GM21423 (cell line): ENCODE results near the gene IL17RC.
"Not testable (repeated sequence)": the region's sequence is repeated elsewhere in the genome, so short reads cannot be mapped to it uniquely, and the experiment has no call there.

ENCODE experiments used
- ATAC-seq: cut with Tn5 transposase; IDR thresholded peaks from one replicate; pipeline ENCODE4 v1.9.1; 2021; ENCODE audit warnings: mild to moderate bottlenecking, moderate library complexity; ENCODE audit not compliant: unreplicated experiment

Gene IL17RC

GRCh38 chr3:9916734-9917680 lies at the start of gene IL17RC:
IL17RC (plus strand) TSS chr3:9917098; CDS start chr3:9917316, 218 bp downstream.
- ATAC-seq, result no peak

GRCh38 chr3:9867106-9867505 lies 49.8 kb upstream of the IL17RC start:
- ATAC-seq, result no peak

- ATAC-seq, result no peak
Measured at GRCh38 chr3:9869955-9870354, 46.9 kb upstream of the IL17RC start.

GRCh38 chr3:9870978-9871377 lies 45.9 kb upstream of the IL17RC start:
- ATAC-seq, result no peak

- ATAC-seq, result not testable (repeated sequence)
Measured at GRCh38 chr3:9872067-9872466, 44.8 kb upstream of the IL17RC start.

GRCh38 chr3:9875448-9875847 lies 41.5 kb upstream of the IL17RC start:
- no peak for ATAC-seq

- ATAC-seq, result not testable (repeated sequence)
Measured at GRCh38 chr3:9876255-9876654, 40.6 kb upstream of the IL17RC start.

GRCh38 chr3:9876991-9877390 lies 39.9 kb upstream of the IL17RC start:
- ATAC-seq, result no peak

- ATAC-seq, result no peak
Measured at GRCh38 chr3:9878700-9879099, 38.2 kb upstream of the IL17RC start.

GRCh38 chr3:9879830-9880549 lies 36.9 kb upstream of the IL17RC start, which contains the start of gene CIDEC:
CIDEC (minus strand) TSS chr3:9880253; CDS start chr3:9878486, 1,767 bp downstream.
- ATAC-seq, result no peak

- ATAC-seq, result no peak
Measured at GRCh38 chr3:9881441-9881840, 35.5 kb upstream of the IL17RC start.

- ATAC-seq, result no peak
Measured at GRCh38 chr3:9883706-9884554, 33.0 kb upstream of the IL17RC start.

- ATAC-seq, result no peak
Measured at GRCh38 chr3:9884555-9885165, 32.2 kb upstream of the IL17RC start.

- no peak for ATAC-seq
Measured at GRCh38 chr3:9886328-9886727, 30.6 kb upstream of the IL17RC start.

- no peak for ATAC-seq
Measured at GRCh38 chr3:9887480-9887879, 29.4 kb upstream of the IL17RC start.

GRCh38 chr3:9888540-9888939 lies 28.4 kb upstream of the IL17RC start:
- ATAC-seq, result no peak

GRCh38 chr3:9889405-9889804 lies 27.5 kb upstream of the IL17RC start:
- ATAC-seq, result no peak

GRCh38 chr3:9890249-9891071 lies 26.4 kb upstream of the IL17RC start, which contains the start of gene JAGN1:
JAGN1 (plus strand) TSS chr3:9890610; CDS start chr3:9890723, 113 bp downstream.
- peak; percentile 86 for ATAC-seq

- no peak for ATAC-seq
Measured at GRCh38 chr3:9891072-9891622, 25.8 kb upstream of the IL17RC start.
